ENCODE measurements around the gene HDAC5.
"Not testable (repeated sequence)": the region's sequence is repeated elsewhere in the genome, so short reads cannot be mapped to it uniquely, and the experiment has no call there.

HDAC5 gene

GRCh38 chr17:44071198-44071520, 52.3 kb downstream of the HDAC5 start:
- DNase-seq (ENCODE audit: insufficient read length, low spot score) = no peak
- FAIRE-seq = no peak

DNA sequence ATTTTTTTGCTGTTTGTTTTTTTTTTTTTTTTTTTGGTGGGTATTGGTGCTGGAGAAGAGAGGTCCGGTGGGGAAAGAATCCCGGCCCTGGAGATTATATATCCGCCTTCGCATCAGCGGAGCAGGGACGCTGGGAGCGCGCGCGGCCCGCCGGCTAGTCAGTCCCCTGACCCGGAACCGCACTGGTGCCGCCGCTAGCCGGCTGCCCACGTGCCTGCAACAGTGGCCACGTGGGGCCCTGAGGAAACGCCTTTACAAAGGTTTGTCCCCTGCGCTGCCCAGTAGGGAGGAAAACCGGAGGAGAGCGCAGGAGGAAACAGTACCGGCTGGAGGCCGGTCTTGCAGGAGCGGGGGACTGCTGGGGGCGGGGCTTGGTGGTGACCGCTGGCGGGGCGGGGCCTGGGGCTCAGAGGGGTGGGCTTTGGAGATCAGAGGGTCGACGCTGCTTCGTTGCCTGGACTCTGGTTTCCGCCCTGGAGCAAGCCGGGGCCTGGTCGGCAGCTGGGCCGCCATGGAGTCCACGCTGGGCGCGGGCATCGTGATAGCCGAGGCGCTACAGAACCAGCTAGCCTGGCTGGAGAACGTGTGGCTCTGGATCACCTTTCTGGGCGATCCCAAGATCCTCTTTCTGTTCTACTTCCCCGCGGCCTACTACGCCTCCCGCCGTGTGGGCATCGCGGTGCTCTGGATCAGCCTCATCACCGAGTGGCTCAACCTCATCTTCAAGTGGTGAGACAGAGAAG, 52.8 kb downstream of the HDAC5 start, which contains the start of gene G6PC3:
Gene G6PC3, plus strand, starts transcription at position 281 of the 743 bp plus-strand sequence. Its CDS starts 231 bp downstream, at position 512.
- FAIRE-seq = peak; percentile 95

DNA sequence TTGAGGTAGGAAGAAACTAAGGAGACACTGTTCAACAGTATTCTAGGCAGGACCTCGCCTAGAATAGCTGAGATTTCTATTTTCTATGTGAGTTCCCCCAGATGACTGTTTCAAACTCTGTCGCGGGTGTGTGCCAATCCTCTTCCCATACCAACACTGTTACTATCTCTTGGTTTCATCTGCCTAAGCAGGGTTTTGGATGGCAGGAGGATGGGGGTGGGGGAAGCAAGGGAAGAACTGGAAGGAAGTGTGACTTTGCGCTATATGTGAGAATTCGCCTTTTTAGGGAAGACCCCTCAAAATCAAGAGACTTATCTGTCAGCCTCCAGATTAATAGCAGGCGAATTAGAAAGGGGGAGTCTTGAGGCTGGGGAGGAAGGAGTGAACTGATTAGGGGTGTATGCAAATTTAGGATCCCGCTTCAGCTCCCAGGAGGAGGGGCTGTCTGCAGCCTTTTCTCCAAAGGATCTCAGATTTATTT, 53.4 kb downstream of the HDAC5 start:
- no peak for FAIRE-seq
- no peak for DNase-seq (ENCODE audit: insufficient read length, low spot score)

More for the DNA sequence above, 52.8 kb downstream of the HDAC5 start, which contains the start of gene G6PC3:
- peak; percentile 99 for DNase-seq (ENCODE audit: insufficient read length, low spot score)

GRCh38 chr17:44067545-44067940, 55.9 kb downstream of the HDAC5 start:
- FAIRE-seq (no peak), DNase-seq (ENCODE audit: insufficient read length, low spot score) (no peak)

DNA sequence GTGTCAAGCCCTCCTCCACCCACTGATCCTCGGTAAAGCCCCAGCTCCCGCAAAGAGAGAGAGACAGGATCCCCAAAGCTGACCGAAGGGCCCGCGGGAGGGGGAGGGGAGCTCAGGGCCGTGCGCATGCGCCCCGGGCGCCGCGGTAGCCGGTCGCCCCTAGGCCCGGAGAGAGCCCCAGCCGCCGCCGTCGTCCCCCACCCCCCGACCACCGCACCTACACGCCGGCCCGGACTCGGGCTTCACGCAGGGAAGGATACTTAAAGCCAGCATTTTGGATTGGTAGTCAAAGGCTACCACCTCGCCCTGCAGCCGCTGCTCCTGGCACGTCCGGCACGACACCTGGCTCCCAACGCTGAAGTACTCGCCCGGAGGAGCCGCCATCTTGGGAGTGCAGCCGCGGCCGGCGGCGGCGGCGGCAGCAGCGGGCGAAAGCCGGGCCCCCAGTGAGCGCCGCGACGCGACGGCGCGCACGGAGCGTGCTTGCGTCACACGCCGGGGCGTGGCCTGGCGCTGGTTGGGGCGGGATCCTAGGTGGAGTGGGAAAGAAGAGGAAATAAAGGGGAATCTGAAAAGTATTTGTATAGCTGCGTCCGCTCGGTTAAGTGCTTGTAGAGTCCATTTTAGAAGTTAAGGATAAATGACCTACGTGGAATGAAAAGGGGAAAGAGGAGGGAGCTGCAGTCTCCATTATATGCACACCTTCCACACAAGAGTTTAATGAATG, 57.1 kb downstream of the HDAC5 start, which contains the start of gene LSM12:
Gene LSM12, minus strand, starts transcription at position 468 of the 727 bp plus-strand sequence. Its CDS starts 84 bp downstream, at position 384.
- FAIRE-seq = peak; percentile 94

GRCh38 chr17:44065668-44066203, 57.7 kb downstream of the HDAC5 start:
- no peak for DNase-seq (ENCODE audit: insufficient read length, low spot score)

More for the DNA sequence above, 57.1 kb downstream of the HDAC5 start, which contains the start of gene LSM12:
- DNase-seq (ENCODE audit: insufficient read length, low spot score) = peak; percentile 93

GRCh38 chr17:44063704-44064639, 59.5 kb downstream of the HDAC5 start:
- FAIRE-seq = no peak
- DNase-seq (ENCODE audit: insufficient read length, low spot score) = no peak

More at GRCh38 chr17:44065668-44066203, 57.7 kb downstream of the HDAC5 start:
- no peak for FAIRE-seq

DNA sequence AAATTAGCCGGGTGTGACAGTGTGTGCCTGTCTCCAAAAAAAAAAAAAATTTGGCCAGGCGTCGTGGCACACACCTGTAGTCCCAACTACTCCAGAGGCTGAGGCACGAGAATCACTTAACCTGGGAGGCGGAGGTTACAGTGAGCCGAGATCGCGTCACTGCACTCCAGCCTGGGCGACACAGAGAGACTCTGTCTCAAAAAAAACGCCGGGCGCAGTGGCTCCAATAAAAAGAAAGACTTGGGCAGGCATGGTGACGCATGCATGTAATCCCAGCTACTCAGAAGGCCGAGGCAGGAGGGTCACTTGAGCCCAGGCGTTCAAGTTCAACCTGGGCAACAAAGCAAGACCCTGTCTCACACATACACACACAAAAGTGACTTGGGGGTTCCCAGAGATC, 60.6 kb downstream of the HDAC5 start:
- DNase-seq (ENCODE audit: insufficient read length, low spot score) (no peak), FAIRE-seq (no peak)

GRCh38 chr17:44061446-44061845, 62.0 kb downstream of the HDAC5 start:
- FAIRE-seq (no peak), DNase-seq (ENCODE audit: insufficient read length, low spot score) (no peak)

- no peak for FAIRE-seq
- DNase-seq (ENCODE audit: insufficient read length, low spot score) = no peak
Measured at GRCh38 chr17:44059101-44059892, 64.1 kb downstream of the HDAC5 start.

DNA sequence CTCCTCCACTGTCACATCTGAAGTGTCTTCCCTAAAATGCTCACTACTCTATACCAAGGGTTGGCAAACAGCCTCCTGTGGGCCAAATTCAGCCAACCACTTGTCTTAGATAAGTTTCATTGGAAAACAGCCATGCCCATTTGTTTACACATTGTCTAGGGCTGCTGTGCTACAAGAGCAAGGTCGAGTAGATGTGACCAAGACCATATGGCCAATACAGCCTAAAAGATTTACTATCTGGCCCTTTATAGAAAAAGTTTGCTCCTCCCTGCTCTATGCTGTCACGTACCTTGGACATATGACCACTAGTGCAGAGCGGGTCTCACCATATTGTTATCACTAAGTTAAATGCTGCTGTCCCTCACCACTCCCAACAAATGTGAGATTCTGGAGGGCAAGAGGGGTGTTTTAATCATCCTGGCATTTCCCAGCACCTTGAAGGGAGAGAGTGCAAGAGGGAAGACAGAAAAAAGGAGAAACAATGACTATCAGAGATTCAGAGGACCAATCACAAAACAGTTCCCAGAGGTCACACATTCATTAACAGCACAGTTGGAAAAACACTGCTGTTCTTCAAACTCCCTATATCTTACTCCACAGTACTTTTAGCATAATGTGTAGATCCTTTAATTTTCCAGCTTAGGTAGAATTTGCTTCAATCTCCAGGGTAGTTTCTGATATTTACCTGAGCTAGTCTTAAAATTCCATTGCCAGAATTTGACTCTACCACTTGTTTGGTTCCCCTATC, 70.1 kb downstream of the HDAC5 start:
- no peak for FAIRE-seq

GRCh38 chr17:44049294-44050060, 74.0 kb downstream of the HDAC5 start:
- FAIRE-seq (no peak), DNase-seq (ENCODE audit: insufficient read length, low spot score) (no peak)

More for the DNA sequence above, 70.1 kb downstream of the HDAC5 start:
- DNase-seq (ENCODE audit: insufficient read length, low spot score) = no peak

GRCh38 chr17:44046893-44047292, 76.5 kb downstream of the HDAC5 start:
- DNase-seq (ENCODE audit: insufficient read length, low spot score); FAIRE-seq: not testable (repeated sequence)

GRCh38 chr17:44045486-44045885, 78.0 kb downstream of the HDAC5 start:
- no peak for DNase-seq (ENCODE audit: insufficient read length, low spot score)
- no peak for FAIRE-seq

- DNase-seq (ENCODE audit: insufficient read length, low spot score) = no peak
Measured at GRCh38 chr17:44044071-44044470, 79.4 kb downstream of the HDAC5 start.

DNA sequence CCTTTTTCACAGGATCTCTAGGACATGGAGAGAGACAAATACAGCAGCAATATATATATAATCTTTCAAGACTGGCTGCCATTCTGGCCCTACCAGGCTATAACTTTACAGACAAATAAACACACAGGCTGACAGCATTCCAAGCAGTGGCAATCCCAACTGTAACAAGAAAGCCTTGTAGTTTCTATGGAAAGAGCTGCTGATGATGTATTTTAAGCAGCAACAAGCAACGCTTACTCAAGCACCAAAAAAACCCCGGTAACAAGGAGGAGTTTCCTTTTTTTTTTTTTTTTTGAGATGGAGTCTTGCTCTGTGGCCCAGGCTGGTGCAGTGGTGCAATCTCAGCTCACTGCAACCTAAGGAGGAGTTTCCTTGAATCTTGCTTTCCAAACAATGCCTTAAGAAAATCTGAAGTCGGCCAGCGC, 80.2 kb downstream of the HDAC5 start:
- FAIRE-seq (no peak), DNase-seq (ENCODE audit: insufficient read length, low spot score) (no peak)

More at GRCh38 chr17:44044071-44044470, 79.4 kb downstream of the HDAC5 start:
- no peak for FAIRE-seq

DNA sequence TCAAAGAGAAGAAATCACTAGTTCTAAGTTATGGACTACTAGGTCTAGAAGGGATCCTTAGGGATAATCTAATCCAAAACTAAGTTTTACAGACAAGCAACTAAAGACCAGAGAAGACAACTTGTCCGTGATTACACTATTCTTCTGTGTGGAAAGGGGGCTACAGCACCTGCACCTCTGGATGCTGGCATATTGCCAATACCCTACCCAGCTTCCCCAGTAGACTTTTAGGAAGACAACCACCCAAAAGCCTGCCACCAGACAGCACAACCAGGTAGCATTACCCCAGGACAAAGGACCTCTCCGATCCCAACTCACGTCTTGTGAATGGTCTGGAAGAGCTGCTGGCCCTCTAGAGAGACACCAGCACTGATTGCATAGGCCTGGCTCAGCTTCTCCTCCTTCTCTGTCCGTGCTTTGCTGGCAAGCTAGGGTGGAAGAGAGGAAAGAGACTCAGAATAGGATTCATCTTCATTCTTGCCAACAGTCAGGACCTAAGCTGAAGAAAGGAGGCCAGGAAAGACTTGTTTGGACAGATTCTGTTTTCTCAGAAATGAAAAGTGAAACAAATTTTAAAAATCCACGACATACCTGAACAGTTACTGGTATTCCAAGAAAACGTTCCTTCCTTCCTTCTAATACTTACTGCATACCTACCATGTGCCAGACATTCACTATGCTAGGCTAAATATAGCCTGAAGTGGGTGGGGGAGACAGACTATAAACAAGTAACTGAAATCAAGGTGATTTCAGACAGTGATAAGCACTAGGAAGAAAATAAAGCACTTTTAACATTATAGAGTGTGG, 83.4 kb downstream of the HDAC5 start:
- no peak for FAIRE-seq
- no peak for DNase-seq (ENCODE audit: insufficient read length, low spot score)
